Peyer's patch (tissue), 4 donors: ENCODE measurements around the gene C5AR2.

ENCODE experiments used
- POLR2A ChIP-seq, 2 donors: fragments of 450-650 bp; IDR thresholded peaks; one replicate each; pipeline ENCODE4 v1.5.1; 2017; ENCODE audit warnings: antibody characterized with exemption in 2 of 2, mild to moderate bottlenecking in 2 of 2, moderate library complexity in 2 of 2
- TF ChIP-seq, protein P1 (sequence below), 6 experiments: fragments of 450-650 bp in 4 of 6; fragments of 200-600 bp in 2 of 6; sonication (generic) in 1 of 6; IDR thresholded peaks; one replicate each; pipeline ENCODE4 v1.5.1; 2017 to 2019; ENCODE audit warnings: antibody characterized with exemption in 6 of 6, mild to moderate bottlenecking in 3 of 6, moderate library complexity in 1 of 6

DNA sequence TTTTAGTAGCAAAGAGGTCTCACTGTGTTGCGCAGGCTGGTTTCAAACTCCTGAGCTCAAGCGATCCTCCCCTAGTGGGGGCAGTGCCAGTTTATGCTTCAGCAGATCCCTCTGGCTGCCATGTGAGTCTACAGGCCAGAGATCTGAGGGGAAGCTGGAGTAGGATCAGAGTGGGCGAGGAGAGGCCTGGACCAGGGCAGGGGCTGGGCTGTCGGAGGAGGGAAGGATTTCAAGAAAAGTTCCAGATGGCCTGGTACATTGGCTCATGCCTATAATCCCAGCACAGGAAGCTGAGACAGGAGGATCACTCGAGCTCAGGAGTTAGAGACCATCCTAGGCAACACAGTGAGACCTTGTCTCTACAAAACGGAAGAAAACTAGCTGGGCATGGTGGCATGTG, 27.0 kb downstream of the C5AR2 start:
- TF ChIP-seq, protein P1, sequence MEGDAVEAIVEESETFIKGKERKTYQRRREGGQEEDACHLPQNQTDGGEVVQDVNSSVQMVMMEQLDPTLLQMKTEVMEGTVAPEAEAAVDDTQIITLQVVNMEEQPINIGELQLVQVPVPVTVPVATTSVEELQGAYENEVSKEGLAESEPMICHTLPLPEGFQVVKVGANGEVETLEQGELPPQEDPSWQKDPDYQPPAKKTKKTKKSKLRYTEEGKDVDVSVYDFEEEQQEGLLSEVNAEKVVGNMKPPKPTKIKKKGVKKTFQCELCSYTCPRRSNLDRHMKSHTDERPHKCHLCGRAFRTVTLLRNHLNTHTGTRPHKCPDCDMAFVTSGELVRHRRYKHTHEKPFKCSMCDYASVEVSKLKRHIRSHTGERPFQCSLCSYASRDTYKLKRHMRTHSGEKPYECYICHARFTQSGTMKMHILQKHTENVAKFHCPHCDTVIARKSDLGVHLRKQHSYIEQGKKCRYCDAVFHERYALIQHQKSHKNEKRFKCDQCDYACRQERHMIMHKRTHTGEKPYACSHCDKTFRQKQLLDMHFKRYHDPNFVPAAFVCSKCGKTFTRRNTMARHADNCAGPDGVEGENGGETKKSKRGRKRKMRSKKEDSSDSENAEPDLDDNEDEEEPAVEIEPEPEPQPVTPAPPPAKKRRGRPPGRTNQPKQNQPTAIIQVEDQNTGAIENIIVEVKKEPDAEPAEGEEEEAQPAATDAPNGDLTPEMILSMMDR (IDR thresholded peaks at IDR 0.05), result no peak
- no peak for TF ChIP-seq POLR2A (IDR thresholded peaks at IDR 0.05)
